OCI-LY1 (cell line): ENCODE results near the gene CNIH2.

ENCODE experiments used
- EZH2 ChIP-seq: fragments of 200-600 bp; sonication (generic), shearing (Covaris generic); IDR thresholded peaks from 2 replicates; pipeline ENCODE4 v1.8.0; 2017; ENCODE audit warnings: borderline replicate concordance, mixed run types, mild to moderate bottlenecking, antibody characterized with exemption, low read length, moderate library complexity, mixed read lengths
- TF ChIP-seq, protein P1 (sequence below): fragments of 200-600 bp; sonication (generic), shearing (Covaris generic); IDR thresholded peaks from 2 replicates; pipeline ENCODE4 v1.5.1; 2017; ENCODE audit warnings: mild to moderate bottlenecking, antibody characterized with exemption, low read length, moderate library complexity, mixed read lengths

DNA sequence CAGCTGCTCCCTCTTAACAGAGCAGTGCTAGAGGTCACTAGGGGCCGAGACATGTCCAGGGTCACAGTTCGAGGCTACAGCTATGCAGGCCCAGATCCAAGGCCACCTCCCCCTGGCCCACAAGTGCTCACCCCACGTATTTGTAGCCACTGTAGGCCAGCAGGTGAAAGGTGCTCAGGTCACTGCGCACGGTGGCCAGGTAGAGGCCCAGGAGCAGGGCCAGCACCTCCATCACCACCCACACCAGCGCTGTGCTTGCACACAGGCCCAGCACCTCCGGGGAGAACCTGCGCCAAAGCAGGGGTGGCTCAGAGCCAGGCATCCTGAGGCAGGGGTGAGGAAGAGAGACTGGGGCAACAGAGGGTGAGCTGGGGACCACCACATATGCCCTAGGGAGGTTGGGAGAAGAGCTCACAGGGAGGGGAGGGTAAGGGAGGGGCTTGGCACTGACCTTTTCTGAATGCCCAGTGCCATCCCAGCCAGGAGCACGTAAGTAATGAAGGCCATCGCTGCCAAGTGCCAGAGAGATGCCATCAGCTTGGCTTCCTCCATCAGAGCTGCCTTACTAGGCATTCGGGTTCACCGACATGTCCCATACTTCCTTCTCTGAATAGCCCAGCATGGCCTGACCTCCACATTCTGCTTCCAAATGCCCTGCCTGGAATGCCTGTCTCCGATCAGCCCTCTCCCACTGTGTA lies 7.4 kb downstream of the CNIH2 start:
- TF ChIP-seq, protein P1, sequence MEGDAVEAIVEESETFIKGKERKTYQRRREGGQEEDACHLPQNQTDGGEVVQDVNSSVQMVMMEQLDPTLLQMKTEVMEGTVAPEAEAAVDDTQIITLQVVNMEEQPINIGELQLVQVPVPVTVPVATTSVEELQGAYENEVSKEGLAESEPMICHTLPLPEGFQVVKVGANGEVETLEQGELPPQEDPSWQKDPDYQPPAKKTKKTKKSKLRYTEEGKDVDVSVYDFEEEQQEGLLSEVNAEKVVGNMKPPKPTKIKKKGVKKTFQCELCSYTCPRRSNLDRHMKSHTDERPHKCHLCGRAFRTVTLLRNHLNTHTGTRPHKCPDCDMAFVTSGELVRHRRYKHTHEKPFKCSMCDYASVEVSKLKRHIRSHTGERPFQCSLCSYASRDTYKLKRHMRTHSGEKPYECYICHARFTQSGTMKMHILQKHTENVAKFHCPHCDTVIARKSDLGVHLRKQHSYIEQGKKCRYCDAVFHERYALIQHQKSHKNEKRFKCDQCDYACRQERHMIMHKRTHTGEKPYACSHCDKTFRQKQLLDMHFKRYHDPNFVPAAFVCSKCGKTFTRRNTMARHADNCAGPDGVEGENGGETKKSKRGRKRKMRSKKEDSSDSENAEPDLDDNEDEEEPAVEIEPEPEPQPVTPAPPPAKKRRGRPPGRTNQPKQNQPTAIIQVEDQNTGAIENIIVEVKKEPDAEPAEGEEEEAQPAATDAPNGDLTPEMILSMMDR: no peak
- TF ChIP-seq EZH2: no peak
